Measurements from ENCODE around the gene PCDHGA4.
"Not testable (repeated sequence)": the region's sequence is repeated elsewhere in the genome, so short reads cannot be mapped to it uniquely, and the experiment has no call there.

The PCDHGA4 gene

GRCh38 chr5:141349917-141350619, 4.8 kb upstream of the PCDHGA4 start, which contains the start of gene PCDHGB1:
TSS of gene PCDHGB1 (plus strand) at chr5:141350099. CDS start at chr5:141350261, 162 bp downstream.
- peak in 1 of 2 donors; percentile 14 for DNase-seq

- DNase-seq, result no peak
These were observed 3.2 kb upstream of the PCDHGA4 start for GRCh38 chr5:141351591-141351990.

DNA sequence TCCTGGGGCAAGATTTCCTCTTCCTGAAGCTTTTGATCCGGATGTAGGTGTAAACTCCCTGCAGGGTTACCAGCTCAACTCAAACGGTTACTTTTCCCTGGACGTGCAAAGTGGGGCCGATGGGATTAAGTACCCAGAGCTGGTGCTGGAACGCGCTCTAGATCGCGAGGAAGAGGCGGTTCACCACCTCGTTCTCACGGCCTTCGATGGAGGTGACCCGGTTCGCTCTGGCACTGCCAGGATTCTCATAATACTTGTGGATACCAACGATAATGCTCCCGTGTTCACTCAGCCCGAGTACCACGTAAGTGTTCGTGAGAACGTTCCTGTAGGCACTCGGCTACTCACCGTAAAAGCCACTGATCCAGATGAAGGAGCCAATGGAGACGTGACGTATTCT, 820 bp downstream of the PCDHGA4 start:
- DNase-seq, result no peak

- no peak for DNase-seq
These were observed 1.3 kb downstream of the PCDHGA4 start for GRCh38 chr5:141356133-141356532.

DNA sequence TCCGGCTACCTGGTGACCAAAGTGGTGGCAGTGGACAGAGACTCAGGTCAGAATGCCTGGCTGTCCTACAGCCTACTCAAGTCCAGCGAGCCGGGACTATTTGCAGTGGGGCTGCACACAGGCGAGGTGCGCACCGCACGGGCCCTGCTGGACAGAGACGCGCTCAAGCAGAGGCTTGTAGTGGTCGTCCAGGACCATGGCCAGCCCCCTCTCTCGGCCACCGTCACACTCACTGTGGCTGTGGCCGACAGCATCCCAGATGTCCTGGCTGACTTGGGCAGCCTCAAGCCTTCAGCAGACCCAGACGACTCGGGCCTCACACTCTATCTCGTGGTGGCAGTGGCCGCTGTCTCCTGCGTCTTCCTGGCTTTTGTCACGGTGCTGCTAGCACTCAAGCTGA, 2.1 kb downstream of the PCDHGA4 start:
- no peak for DNase-seq

DNA sequence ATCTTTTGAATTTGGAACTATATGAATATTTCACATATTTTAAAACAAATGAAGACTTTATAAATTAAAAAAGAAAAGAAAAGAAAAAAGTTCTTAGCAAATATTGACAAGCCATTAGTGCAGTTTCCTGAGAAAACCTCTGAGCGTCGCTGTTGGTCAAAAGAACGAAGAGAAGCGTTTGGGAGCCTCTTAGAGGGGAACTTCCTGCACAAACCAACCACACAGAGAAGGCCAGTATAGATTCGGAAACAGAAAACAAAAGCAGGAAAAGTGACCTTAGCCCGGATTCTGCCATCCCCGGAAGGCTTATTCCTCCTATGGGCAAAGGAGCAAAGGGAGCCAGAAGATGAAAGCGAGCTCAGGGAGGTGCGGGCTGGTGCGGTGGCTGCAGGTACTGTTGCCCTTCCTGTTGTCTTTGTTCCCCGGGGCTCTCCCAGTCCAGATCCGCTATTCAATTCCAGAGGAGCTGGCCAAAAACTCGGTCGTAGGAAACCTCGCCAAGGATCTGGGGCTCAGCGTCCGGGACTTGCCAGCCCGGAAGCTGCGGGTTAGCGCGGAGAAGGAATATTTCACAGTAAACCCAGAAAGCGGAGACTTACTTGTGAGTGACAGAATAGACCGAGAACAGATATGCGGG, 5.1 kb downstream of the PCDHGA4 start, which contains the start of gene PCDHGB2:
Gene PCDHGB2, plus strand, starts transcription at position 205 of the 637 bp plus-strand sequence. Its CDS starts 142 bp downstream, at position 347.
- DNase-seq, result peak in 1 of 2 donors; percentile 78

DNA sequence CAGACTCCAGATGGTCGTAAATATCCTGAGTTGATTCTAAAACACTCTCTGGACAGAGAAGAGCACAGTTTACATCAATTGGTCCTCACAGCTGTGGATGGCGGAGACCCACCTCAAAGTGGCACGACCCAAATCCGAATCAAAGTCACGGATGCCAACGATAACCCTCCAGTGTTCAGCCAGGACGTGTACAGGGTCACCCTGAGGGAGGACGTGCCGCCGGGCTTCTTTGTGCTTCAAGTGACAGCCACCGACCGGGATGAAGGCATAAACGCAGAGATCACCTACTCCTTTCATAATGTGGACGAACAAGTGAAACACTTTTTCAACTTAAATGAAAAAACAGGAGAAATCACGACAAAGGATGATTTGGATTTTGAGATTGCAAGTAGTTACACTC, 5.9 kb downstream of the PCDHGA4 start:
- no peak for DNase-seq

DNA sequence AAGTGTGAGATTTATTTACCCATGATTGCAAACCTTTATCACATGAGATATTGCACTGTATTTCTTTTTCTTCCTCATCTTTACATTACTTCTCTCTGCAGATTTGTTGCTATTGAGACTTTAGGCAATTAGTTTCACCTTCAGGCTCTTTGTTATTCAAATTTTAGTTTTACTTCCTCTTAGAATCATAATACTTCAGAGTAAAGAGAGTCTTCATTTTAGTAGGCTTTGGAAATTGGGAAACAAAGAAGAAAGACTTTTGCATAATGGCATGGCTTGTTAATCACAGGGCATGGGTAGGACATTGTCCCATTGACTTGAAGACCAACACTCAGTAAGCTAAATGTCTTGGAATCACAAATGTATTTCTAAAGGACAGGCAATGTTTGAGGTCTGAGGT, 7.9 kb downstream of the PCDHGA4 start:
- DNase-seq, result no peak

DNA sequence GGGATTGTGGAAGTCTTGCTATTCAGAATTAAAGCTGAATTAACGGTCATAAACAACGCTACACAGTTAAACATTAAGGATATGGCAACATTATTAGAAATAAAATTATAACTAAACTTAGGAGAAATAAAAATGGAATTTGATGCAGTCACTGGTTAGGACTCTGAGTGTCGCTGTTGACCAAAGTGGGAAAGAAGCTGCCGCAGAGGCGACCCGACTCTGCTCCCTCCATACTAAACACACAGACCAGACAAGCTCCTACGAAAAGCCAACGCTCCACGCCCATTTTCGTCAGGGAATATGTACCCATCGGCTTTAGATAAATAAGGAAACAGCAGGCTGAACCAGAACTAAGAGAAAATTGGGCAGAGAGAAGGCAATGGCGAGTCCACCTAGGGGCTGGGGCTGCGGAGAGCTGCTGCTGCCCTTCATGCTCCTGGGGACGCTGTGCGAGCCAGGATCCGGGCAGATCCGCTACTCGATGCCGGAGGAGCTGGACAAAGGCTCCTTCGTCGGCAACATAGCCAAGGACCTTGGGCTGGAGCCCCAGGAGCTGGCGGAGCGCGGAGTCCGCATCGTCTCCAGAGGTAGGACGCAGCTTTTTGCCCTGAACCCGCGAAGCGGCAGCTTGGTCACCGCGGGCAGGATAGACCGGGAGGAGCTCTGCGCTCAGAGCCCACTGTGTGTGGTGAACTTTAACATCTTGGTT, 9.3 kb downstream of the PCDHGA4 start, which contains the start of gene PCDHGA5:
Gene PCDHGA5, plus strand, starts transcription at position 211 of the 709 bp plus-strand sequence. Its CDS starts 169 bp downstream, at position 380.
- no peak for DNase-seq

DNA sequence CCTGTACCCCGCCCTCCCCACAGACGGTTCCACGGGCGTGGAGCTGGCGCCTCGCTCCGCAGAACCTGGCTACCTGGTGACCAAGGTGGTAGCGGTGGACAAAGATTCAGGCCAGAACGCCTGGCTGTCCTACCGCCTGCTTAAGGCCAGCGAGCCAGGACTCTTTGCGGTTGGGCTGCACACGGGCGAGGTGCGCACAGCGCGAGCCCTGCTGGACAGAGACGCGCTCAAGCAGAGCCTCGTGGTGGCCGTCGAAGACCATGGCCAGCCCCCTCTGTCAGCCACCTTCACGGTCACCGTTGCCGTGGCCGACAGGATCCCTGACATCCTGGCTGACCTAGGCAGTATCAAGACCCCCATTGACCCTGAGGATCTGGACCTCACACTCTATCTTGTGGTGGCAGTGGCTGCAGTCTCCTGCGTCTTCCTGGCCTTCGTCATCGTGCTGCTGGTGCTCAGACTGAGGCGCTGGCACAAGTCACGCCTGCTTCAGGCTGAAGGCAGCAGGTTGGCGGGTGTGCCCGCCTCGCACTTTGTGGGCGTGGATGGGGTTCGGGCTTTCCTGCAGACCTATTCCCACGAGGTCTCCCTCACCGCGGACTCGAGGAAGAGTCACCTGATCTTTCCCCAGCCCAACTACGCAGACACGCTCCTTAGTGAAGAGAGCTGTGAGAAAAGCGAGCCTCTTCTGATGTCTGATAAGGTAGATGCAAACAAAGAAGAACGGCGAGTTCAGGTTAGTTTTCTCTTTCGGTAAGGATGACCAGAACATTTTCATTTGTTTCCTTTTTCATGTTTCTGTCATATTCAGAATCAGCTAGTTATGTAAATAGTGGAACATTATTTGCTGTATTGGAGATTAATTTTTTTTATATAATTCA, 11.4 kb downstream of the PCDHGA4 start:
- no peak for DNase-seq

DNA sequence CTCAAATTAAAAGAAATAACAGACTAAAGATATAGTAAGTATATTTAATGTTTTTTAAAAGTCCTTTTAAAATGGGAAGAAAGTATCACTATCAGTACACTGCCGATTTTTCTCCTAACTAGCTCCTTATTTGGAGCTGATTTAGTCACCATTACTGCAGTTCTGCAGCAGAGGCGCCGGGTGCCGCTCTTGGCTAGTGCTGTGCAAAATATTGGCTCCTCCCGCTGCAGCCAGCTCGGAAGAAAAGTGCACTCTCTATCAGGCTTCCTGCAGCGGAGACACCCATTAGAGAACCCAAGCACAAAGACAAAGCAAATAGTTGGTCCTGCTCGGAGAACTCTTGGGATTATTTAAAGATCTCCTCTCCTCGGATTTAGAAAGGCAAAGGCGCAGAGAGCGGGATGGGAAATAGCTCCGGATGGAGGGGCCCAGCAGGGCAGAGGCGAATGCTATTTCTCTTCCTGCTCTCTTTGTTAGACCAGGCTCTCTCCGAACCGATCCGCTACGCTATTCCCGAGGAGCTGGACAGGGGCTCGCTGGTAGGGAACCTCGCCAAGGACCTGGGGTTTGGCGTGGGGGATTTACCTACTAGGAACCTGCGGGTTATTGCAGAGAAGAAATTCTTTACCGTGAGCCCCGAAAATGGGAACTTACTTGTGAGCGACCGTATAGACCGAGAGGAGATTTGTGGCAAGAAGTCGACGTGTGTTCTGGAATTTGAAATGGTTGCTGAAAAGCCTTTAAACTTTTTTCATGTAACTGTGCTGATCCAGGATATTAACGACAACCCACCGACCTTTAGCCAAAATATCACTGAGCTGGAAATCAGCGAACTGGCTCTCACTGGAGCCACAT, 15.4 kb downstream of the PCDHGA4 start, which contains the start of gene PCDHGB3:
Gene PCDHGB3, plus strand, starts transcription at position 249 of the 855 bp plus-strand sequence. Its CDS starts 153 bp downstream, at position 402.
- no peak for DNase-seq

GRCh38 chr5:141371572-141372475, 17.0 kb downstream of the PCDHGA4 start:
- DNase-seq, result no peak

GRCh38 chr5:141373673-141374317, 19.0 kb downstream of the PCDHGA4 start, which contains the start of gene PCDHGA6:
TSS of gene PCDHGA6 (plus strand) at chr5:141373891. CDS start at chr5:141374084, 193 bp downstream.
- no peak for DNase-seq

GRCh38 chr5:141374627-141375026, 19.8 kb downstream of the PCDHGA4 start:
- no peak for DNase-seq

DNA sequence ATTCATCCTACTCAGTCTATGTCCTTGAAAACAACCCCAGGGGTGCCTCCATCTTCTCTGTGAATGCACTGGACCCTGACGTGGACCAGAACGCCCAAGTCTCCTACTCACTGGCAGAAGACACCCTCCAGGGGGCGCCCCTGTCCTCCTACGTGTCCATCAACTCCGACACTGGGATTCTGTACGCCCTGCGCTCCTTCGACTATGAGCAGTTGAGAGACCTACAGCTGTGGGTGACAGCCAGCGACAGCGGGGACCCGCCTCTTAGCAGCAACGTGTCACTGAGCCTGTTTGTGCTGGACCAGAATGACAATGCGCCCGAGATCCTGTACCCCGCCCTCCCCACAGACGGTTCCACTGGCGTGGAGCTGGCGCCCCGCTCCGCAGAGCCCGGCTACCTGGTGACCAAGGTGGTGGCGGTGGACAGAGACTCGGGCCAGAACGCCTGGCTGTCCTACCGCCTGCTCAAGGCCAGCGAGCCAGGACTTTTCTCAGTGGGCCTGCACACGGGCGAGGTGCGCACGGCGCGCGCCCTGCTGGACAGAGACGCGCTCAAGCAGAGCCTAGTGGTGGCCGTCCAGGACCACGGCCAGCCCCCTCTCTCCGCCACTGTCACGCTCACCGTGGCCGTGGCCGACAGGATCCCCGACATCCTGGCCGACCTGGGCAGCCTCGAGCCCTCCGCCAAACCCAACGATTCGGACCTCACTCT, 20.8 kb downstream of the PCDHGA4 start:
- DNase-seq, result not testable (repeated sequence)

DNA sequence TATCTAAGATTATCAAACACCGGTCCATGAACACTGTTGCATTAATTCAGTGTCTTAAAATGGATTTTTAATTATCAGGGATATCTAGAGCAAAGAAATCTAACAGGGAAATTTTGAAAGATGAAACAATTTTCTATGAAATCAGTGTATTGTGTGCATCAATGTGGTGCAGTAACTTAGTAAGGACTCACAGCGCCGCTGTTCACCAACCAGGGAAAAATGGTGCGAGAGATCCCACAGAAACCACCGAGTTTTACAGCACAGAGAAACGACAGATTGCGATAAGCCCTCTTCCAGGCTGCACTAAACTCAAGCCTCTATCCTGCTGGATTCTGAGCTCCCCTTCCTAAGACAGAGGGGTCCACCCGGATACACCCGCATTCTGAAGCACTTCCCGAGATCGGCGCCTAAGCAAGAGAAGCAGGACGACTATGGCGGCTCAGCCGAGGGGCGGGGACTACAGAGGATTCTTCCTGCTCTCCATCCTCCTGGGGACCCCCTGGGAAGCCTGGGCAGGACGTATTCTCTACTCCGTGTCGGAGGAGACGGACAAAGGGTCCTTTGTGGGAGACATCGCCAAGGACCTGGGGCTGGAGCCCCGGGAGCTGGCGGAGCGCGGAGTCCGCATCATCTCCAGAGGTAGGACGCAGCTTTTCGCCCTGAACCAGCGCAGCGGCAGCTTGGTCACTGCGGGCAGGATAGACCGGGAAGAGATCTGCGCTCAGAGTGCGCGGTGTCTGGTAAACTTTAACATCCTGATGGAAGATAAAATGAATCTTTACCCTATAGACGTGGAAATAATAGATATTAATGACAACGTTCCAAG, 27.9 kb downstream of the PCDHGA4 start, which contains the start of gene PCDHGA7:
Gene PCDHGA7, plus strand, starts transcription at position 274 of the 826 bp plus-strand sequence. Its CDS starts 158 bp downstream, at position 432.
- no peak for DNase-seq

DNA sequence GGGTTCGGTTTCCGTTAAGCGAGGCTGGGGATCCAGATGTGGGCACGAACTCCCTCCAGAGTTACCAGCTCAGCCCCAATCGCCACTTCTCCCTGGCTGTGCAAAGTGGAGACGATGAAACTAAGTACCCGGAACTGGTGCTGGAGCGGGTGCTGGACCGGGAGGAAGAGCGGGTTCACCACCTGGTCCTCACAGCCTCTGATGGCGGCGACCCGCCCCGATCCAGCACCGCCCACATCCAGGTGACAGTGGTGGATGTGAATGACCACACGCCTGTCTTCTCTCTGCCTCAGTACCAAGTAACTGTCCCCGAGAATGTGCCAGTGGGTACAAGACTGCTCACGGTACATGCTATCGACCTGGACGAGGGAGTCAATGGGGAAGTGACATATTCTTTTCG, 28.5 kb downstream of the PCDHGA4 start:
- no peak for DNase-seq

All from bone marrow (tissue), 2 donors.